ENCODE measurements around the gene GSTA2. TPM values are rescaled to one million over a fixed set of nuclear protein-coding genes. Genes with fewer than 3 reads are reported as not detected.
"Not testable (repeated sequence)": the region's sequence is repeated elsewhere in the genome, so short reads cannot be mapped to it uniquely, and the experiment has no call there.

GSTA2 gene
- total RNA-seq, 1 experiment from 2014 or later, result not detected

GRCh38 chr6:52769399-52769798 lies 6.1 kb upstream of the GSTA2 start:
- H2AFZ ChIP-seq; intact Hi-C loops (cut with micrococcal nuclease; ENCODE audit: unreplicated experiment); H3K4me2 ChIP-seq; H3K27ac ChIP-seq; DNase-seq; H3K4me1 ChIP-seq (replicated peaks; ENCODE audit: insufficient read depth); CTCF ChIA-PET; H3K79me2 ChIP-seq (ENCODE audit: low read depth); H3K27me3 ChIP-seq (ENCODE audit: insufficient read depth, low read depth); POLR2A ChIA-PET (ENCODE audit: unreplicated experiment); H3K9me2 ChIP-seq (ENCODE audit: insufficient read depth); H3F3A ChIP-seq (ENCODE audit: insufficient read depth, low read depth); BruUV-seq (replicated peaks); H3K36me3 ChIP-seq (ENCODE audit: low read depth); H3K4me3 ChIP-seq; H4K20me1 ChIP-seq (ENCODE audit: insufficient read depth); H3K9me3 ChIP-seq (ENCODE audit: insufficient read depth, low read depth): not testable (repeated sequence)

- H3K27me3 ChIP-seq (ENCODE audit: insufficient read depth, low read depth); H3F3A ChIP-seq (ENCODE audit: insufficient read depth, low read depth); H3K79me2 ChIP-seq (ENCODE audit: low read depth); H3K9me3 ChIP-seq (ENCODE audit: insufficient read depth, low read depth); H3K4me1 ChIP-seq (replicated peaks; ENCODE audit: insufficient read depth); H3K27ac ChIP-seq; CTCF ChIA-PET; DNase-seq; BruUV-seq (replicated peaks); H2AFZ ChIP-seq; POLR2A ChIA-PET (ENCODE audit: unreplicated experiment); H3K4me2 ChIP-seq; H3K4me3 ChIP-seq; H4K20me1 ChIP-seq (ENCODE audit: insufficient read depth); H3K9me2 ChIP-seq (ENCODE audit: insufficient read depth); H3K36me3 ChIP-seq (ENCODE audit: low read depth); intact Hi-C loops (cut with micrococcal nuclease; ENCODE audit: unreplicated experiment): not testable (repeated sequence)
Measured at GRCh38 chr6:52767658-52768057, 4.4 kb upstream of the GSTA2 start.

- H3K9me3 ChIP-seq (ENCODE audit: insufficient read depth, low read depth); H3K9me2 ChIP-seq (ENCODE audit: insufficient read depth); H3K4me2 ChIP-seq; CTCF ChIA-PET; H3K36me3 ChIP-seq (ENCODE audit: low read depth); H4K20me1 ChIP-seq (ENCODE audit: insufficient read depth); H3K4me1 ChIP-seq (replicated peaks; ENCODE audit: insufficient read depth); H2AFZ ChIP-seq; H3K4me3 ChIP-seq; H3K79me2 ChIP-seq (ENCODE audit: low read depth); H3K27me3 ChIP-seq (ENCODE audit: insufficient read depth, low read depth); intact Hi-C loops (cut with micrococcal nuclease; ENCODE audit: unreplicated experiment); H3K27ac ChIP-seq; H3F3A ChIP-seq (ENCODE audit: insufficient read depth, low read depth); DNase-seq; POLR2A ChIA-PET (ENCODE audit: unreplicated experiment); BruUV-seq (replicated peaks): not testable (repeated sequence)
Measured at GRCh38 chr6:52761673-52762491, 1.4 kb downstream of the GSTA2 start.

- no peaks in the 10 kb centered on the region for H3K36me3 ChIP-seq (ENCODE audit: low read depth)
- H3F3A ChIP-seq (ENCODE audit: insufficient read depth, low read depth), result no peaks in the 10 kb centered on the region
- no peak overlapping the region for H3K27ac ChIP-seq
- BruUV-seq (replicated peaks), result no TSS peak
- no peak for DNase-seq
- ChIA-PET CTCF (no interaction called here), POLR2A (ENCODE audit: unreplicated experiment) (no interaction called here)
- H4K20me1 ChIP-seq (ENCODE audit: insufficient read depth), result no peaks in the 10 kb centered on the region
- no peaks in the 10 kb centered on the region for H3K27me3 ChIP-seq (ENCODE audit: insufficient read depth, low read depth)
- TF ChIP-seq EZH2 (IDR thresholded peaks at IDR 0.05; ENCODE audit: low read depth) (no peak), CTCF (conservative IDR thresholded peaks at IDR 0.05) (no peak)
- intact Hi-C loops (cut with micrococcal nuclease; ENCODE audit: unreplicated experiment), result no loop called here
- no peak overlapping the region for H3K4me3 ChIP-seq
- no peak overlapping the region for H2AFZ ChIP-seq
- H3K9me2 ChIP-seq (ENCODE audit: insufficient read depth), result no peaks in the 10 kb centered on the region
- no peaks in the 10 kb centered on the region for H3K79me2 ChIP-seq (ENCODE audit: low read depth)
- H3K4me2 ChIP-seq, result no peak overlapping the region
- H3K9me3 ChIP-seq (ENCODE audit: insufficient read depth, low read depth), result no peaks in the 10 kb centered on the region
- peaks cover 7% of the 10 kb centered on the region; the same call in 1 of the 2 replicates for H3K4me1 ChIP-seq (replicated peaks; ENCODE audit: insufficient read depth)
Measured at GRCh38 chr6:52760105-52760765, 3.0 kb downstream of the GSTA2 start.

All from PC-9 (cell line).